GM12864 (cell line): Measurements from ENCODE around the gene EDIL3.

ENCODE experiments used
- DNase-seq: peaks from one replicate; pipeline ENCODE4 v3.0.0-alpha.2; 2011; ENCODE audit warnings: low read depth
- H3K4me3 ChIP-seq: 2 replicates; pipeline ENCODE4 v1.5.1; 2011; ENCODE audit warnings: mild to moderate bottlenecking, low read depth, low read length, control low read depth
- TF ChIP-seq, protein P1 (sequence below): IDR thresholded peaks from 2 replicates; pipeline ENCODE4 v1.5.1; 2011; ENCODE audit warnings: low read depth, mild to moderate bottlenecking, moderate library complexity, low read length, control low read depth, inconsistent platforms; ENCODE audit errors: missing control alignments

EDIL3 gene

DNA sequence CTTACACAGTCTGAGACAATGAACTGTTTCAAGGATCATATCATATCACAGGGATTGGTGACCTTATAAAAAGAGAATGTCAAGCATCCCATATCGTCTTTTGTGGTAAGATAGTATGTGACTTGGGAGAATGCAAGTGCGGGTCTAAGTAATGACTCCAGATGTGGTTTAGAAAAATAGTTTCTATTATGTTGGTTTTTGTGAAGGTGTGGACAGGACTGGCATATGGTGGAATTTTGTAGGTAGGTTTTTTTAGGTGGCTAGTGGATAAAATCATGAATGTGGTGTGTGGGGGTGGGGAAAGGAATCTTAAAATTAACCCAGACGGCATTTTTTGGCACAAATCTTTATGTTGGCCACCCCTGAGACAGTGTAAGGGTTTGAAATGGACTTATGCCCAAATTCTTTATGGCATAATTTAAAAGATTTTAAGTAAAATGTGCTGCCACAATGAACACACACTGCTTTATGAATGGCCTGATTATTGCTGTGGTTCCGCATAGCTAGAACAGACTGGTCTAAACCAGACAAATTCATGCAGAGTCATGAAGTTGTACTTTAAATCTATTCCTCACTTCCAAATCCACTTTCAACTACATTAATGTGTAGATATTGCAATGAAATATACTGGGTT, 459.2 kb downstream of the EDIL3 start:
- no peak for DNase-seq
- TF ChIP-seq, protein P1, sequence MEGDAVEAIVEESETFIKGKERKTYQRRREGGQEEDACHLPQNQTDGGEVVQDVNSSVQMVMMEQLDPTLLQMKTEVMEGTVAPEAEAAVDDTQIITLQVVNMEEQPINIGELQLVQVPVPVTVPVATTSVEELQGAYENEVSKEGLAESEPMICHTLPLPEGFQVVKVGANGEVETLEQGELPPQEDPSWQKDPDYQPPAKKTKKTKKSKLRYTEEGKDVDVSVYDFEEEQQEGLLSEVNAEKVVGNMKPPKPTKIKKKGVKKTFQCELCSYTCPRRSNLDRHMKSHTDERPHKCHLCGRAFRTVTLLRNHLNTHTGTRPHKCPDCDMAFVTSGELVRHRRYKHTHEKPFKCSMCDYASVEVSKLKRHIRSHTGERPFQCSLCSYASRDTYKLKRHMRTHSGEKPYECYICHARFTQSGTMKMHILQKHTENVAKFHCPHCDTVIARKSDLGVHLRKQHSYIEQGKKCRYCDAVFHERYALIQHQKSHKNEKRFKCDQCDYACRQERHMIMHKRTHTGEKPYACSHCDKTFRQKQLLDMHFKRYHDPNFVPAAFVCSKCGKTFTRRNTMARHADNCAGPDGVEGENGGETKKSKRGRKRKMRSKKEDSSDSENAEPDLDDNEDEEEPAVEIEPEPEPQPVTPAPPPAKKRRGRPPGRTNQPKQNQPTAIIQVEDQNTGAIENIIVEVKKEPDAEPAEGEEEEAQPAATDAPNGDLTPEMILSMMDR: no peak
- H3K4me3 ChIP-seq: no peak overlapping the region

DNA sequence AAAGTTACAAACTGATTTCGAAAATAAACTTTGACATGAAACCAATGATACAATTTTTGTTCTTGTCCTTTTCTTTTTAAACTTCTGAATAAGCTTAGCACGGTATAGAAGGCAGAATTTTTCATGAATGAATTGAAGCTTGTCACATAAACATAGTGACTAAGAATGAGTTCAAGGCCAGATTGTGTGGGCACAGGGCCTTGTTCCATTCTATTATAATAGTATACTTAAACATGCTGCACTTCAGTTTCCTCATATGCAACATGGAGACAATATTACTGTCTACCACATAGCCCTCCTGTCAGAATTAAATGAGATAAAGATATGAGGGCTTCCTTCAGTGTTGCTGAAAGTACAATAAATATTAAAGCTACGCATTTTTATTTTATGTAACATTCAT, 459.8 kb downstream of the EDIL3 start:
- TF ChIP-seq, protein P1: no peak
- H3K4me3 ChIP-seq: no peak overlapping the region
- no peak for DNase-seq

DNA sequence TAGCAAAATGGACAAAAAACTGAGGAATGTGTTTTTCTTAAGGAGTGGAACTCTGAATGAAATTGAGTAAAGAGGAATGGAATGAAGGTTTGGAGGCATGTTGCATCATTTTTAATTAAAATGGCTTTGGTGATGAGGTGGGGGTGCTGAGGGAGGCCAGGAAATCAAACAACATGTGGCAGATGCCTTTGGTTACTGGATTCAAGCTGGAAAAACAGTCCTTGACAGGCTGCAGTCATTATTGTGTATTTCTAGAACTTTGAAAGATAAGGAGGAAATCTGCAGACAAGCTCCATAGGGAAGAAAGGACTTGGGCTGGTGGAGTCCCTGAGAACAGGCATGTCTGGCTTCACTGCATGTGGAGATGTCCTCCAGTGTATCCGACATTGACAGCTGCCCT, 460.5 kb downstream of the EDIL3 start:
- DNase-seq: no peak
- no peak overlapping the region for H3K4me3 ChIP-seq
- TF ChIP-seq, protein P1: no peak

DNA sequence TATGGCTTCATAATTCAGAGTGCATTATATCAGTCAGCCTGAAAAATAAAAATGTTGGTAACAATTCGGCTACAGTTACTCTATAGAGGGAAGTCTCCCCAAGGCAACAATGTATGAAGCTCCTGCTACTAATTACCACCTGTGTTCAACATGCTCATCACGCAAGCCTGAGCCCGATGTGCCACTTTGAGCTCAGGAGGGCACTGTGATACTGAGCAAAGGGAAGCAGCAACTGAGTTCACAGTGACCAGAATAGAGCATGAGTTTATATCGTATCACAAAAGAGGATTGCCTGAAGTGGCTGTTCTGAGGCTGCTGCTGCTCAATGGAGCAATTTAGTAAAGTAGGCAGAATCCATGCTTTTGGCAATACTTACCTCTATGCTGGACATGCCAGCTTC, 462.0 kb downstream of the EDIL3 start:
- no peak overlapping the region for H3K4me3 ChIP-seq
- DNase-seq: no peak
- TF ChIP-seq, protein P1: no peak

DNA sequence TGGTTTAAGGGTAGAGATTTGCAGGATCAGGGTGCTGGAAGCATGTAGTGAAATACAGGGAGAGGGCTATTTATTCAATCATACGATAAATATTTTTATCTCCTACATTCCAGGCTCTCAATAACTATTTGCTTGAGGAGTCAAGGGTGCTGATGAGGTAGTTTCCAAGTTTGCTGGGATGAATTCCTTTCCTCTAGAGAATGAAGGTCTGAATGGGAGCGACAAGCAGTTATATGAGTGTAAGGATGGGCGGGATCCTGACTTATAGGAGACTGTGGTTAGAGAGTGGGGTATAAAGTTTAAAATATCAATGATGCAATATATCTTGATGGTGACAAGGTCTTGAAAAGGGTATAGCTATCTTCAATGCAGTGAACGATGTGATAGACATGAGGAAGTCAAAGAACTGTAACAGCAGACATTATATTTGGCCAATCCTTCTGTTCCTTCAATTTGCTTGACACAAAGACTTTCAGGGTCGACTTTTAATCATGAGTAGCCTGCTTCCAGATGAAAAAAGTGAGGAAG, 462.9 kb downstream of the EDIL3 start:
- TF ChIP-seq, protein P1: no peak
- no peak overlapping the region for H3K4me3 ChIP-seq
- DNase-seq: no peak

DNA sequence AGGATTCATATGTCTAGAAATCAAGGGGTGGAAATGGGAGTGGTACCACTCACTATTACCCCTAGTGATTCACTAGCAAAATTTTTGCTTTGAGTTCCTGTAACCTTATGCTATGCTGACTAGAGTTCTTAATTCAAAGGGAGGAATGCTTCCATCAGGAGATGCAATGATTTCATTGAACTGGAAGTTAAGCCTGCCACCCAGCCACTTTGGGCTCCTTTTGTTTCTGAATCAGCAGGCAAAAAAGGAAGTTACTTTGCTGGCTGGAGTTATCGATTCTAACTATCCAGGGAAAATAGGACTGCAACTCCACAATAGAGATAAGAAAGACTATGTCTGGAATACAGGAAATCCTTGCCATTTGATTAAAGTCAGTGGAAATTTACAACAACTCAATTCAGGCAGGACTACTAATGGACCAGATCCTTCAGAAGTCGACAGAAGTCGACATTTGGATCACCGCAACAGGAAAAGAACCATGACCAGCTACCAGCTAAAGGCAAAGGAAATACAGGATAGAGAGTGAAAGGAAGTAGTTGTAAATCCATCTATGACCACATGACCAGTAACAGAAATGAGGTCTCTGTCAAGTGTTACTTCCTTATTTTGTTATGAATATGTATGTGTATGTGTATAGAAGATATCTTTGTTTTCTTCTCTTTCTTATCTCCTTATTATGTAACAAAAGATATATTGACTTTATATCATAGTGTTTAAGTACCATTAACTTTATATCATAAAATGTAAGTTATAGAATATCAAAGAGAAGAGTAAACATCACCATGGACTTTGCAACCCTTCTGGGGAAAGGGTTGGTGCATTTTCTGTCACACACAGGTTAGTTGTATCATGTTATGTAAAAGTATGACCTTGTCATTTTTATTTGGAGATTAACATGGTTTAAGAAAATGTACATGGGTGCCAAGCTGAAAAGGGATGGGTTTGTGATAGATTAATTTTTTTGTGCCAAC, 465.3 kb downstream of the EDIL3 start:
- no peak for DNase-seq
- H3K4me3 ChIP-seq: no peak overlapping the region
- TF ChIP-seq, protein P1: no peak
